SKM-1 (cell line): ENCODE measurements around the gene HOOK1.

Experiments
- DNase-seq: peaks from one replicate; lab custom pipeline; 2025; ENCODE audit not compliant: unreplicated experiment; lab: John Stamatoyannopoulos, UW

Gene HOOK1

GRCh38 chr1:59814901-59815825 lies at the start of gene HOOK1:
Gene HOOK1, plus strand, starts transcription at chr1:59814949. Its CDS starts 169 bp downstream, at chr1:59815118.
- no peak for DNase-seq

- no peak for DNase-seq
Measured at GRCh38 chr1:59765011-59765730, 49.6 kb upstream of the HOOK1 start.

GRCh38 chr1:59766227-59766855 lies 48.4 kb upstream of the HOOK1 start:
- no peak for DNase-seq

- DNase-seq, result no peak
Measured at GRCh38 chr1:59767119-59767518, 47.6 kb upstream of the HOOK1 start.

DNA sequence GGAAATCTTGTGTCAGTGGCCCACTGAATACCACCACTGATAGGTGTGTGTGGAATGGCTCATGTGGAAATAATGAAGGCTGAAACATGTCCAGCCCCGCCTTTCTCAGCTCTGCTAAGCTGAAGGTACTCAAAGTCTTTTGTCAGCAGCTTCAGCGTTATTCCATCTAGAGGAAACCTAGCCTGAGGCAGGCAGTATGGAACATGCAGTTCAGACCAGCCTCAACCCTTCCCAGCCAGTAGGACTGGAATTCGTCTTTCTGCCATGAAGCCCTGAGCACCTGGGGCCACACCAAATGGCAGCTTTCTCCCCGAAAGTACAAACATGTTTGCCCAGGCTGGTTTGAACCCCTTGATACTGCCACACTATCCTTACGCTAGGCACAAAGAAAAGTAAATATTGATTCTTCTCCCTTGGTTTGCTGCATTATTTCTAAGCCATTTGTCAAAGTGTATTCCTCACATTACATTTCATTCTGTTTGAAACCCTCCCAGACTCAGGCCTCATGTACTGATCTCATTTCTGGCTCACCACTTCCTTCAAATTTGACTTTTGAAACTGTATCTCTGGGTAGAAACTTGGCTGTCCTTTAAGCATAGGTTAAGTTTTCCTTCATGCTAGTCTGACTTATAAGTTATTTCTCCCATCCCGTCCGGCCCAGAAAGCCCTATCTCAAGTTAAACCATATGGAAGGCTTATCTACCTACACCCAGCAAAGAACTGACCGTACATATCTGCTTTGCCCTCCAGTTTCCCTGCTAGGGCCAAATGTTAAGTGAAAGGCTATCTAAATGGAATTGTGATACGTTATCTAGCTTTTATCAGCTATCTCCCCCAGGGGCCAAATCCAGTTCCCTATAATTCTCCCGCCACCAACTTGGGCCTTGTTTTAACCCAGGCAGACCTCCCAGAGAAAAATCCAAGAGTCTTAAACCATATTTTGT lies 45.7 kb upstream of the HOOK1 start:
- DNase-seq, result no peak

GRCh38 chr1:59769736-59770095 lies 45.0 kb upstream of the HOOK1 start:
- no peak for DNase-seq

GRCh38 chr1:59771361-59771760 lies 43.4 kb upstream of the HOOK1 start:
- DNase-seq, result no peak

- no peak for DNase-seq
Measured at GRCh38 chr1:59775480-59775879, 39.3 kb upstream of the HOOK1 start.

DNA sequence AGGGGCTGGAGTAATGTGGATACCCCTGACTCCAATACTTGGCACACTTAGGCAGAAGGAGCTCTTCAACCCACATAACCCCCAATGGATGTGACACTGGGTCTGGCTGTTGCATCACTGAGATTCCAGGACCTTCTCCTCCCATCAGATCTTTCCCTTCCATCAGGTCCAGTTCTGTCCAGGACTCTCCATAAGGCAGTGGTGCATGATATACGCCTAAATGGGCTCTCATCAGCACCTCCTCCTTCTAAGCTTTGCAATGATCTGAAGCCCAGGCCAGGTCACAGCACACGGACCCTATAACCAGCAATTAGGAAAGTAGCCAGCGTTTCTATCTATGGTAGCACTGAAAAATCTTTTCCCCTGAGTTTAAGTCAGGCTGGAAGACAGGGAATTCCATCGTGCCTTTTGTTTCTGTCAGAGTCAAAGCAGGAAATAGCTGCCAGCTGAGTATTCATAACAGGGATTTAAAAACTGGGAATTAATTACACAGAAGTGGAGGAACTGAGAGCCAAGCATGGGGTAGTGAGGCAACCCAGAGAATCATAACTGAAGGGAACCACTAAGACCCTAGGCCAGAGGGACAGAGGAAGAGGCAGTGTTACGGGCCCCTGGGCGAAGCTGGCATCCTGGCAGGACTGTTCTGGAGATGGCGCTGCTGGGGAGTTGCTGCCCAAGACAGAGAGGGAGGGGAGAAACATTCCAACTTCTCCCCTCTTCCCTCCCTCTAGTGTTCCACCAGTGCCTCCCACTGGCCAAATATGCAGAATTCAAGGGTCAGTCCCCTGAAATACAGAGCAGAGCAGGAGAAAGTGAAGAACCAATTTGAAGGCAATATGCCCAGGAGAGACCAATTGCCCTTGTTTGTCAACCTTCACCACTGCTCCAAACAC lies 37.5 kb upstream of the HOOK1 start:
- no peak for DNase-seq

- no peak for DNase-seq
Measured at GRCh38 chr1:59779949-59780348, 34.8 kb upstream of the HOOK1 start.

- no peak for DNase-seq
Measured at GRCh38 chr1:59788825-59789224, 25.9 kb upstream of the HOOK1 start.

- DNase-seq, result no peak
Measured at GRCh38 chr1:59798600-59798999, 16.1 kb upstream of the HOOK1 start.

- DNase-seq, result no peak
Measured at GRCh38 chr1:59803458-59804038, 11.2 kb upstream of the HOOK1 start.

GRCh38 chr1:59804301-59804700 lies 10.4 kb upstream of the HOOK1 start:
- no peak for DNase-seq

DNA sequence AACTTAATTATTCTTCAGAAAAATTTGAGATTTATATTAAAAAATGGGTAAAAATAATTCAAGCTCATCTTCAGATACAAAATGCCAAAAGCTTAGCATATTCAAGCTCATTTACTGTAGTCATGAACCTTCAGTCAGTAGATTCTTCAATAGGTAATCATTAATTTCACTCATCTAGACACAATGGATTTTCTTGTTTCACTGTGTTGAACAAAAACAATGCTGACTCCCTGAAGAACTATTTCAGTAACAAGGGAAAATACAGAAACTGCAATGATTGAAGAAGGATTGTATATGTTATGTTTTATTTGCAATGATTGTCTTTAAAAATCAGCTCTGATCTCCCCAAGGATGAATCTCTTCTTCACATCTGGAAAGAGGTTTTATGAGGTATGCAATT lies 9.2 kb upstream of the HOOK1 start:
- no peak for DNase-seq

DNA sequence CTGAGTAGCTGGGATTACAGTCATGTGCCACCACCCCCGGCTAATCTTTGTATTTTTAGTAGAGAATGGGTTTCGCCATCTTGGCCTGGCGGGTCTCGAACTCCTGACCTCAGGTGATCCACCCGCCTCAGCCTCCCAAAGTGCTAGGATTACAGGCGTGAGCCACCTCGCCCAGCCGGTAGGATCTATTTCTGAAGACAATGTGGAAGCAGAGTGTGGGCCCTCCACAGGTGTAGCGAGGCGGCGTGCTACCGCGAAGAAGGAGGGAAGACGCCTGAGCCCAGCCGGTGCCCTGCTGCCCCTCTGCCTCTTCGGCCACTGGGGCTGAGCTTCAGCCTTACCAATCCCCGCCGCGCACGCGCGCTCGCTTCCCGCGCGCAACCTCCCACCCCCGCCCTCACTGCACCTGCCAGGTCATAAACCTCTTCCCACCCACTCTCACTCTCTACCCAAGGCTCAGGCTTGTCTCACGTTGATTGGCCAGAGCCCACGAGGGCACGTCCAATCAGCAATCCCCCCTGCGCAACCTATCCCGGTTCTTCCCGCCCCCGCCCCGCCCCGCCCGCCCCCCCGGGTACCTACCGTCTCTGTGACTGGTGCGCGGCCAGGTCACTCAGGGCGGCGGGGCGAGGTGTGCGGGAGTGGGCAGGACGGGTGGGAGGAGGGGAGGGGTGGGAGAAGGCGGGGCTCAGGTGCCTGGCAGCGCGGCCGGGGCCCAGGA lies 409 bp upstream of the HOOK1 start:
- DNase-seq, result peak; percentile 95

DNA sequence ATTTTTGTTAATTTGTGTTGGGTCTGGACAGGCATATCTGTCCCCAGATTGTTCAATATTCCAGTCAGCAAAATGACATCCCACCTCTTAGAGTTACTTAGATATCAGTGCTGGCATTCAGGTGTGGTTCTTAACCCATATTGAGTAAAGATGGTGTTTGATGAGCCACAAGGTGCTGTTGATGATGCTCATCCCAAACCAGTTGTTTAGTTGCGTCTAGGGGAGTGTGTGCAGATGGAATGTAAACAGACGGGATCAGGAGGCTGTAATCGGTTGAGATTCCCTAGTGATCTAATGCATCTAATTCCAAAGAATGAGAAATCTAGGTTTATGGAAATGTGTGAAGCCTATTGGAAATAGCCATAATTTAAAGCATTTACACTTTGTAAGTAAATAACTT lies 1.1 kb downstream of the HOOK1 start:
- no peak for DNase-seq

GRCh38 chr1:59816318-59816878 lies 1.6 kb downstream of the HOOK1 start:
- no peak for DNase-seq
